Activated T-cell treated with anti-CD3 and anti-CD28 coated beads, Interleukin-2, amount 50 U/mL, for 72 hours (primary cell): ENCODE measurements around the gene SSX2B. TPM values are rescaled to one million over a fixed set of nuclear protein-coding genes. Genes with fewer than 3 reads are reported as not detected.
"Not testable (repeated sequence)": the region's sequence is repeated elsewhere in the genome, so short reads cannot be mapped to it uniquely, and the experiment has no call there.

Experiments used
- ATAC-seq, 2 donors: fragments of 150-1000 bp; cut with Tn5 transposase; replicated peaks in 1 of 2; 2 replicates each; pipeline ENCODE4 v1.10.0; 2021; ENCODE audit warnings: moderate library complexity in 2 of 2, mild to moderate bottlenecking in 1 of 2
- DNase-seq, 2 donors: peaks; one replicate each; pipeline ENCODE4 v3.0.0; 2021 to 2022; ENCODE audit warnings: mixed read lengths in 1 of 2
- H3K27ac Mint-ChIP-seq: one replicate; pipeline ENCODE4 v1.8.0; 2022; ENCODE audit warnings: mild to moderate bottlenecking, moderate library complexity, mixed read lengths
- H3K27me3 Mint-ChIP-seq: one replicate; pipeline ENCODE4 v1.8.0; 2022; ENCODE audit warnings: low read depth, mixed read lengths
- H3K36me3 Mint-ChIP-seq, 2 donors: one replicate each; pipeline ENCODE4 v1.8.0; 2022; ENCODE audit warnings: mixed read lengths in 2 of 2, mild to moderate bottlenecking in 1 of 2; ENCODE audit not compliant: insufficient read depth in 2 of 2
- H3K4me1 Mint-ChIP-seq: one replicate; pipeline ENCODE4 v1.8.0; 2022; ENCODE audit warnings: low read depth, mixed read lengths
- H3K4me3 Mint-ChIP-seq, 2 donors: one replicate each; pipeline ENCODE4 v1.8.0; 2022; ENCODE audit warnings: mild to moderate bottlenecking in 2 of 2, mixed read lengths in 2 of 2, moderate library complexity in 2 of 2
- H3K9me3 Mint-ChIP-seq, 2 donors: one replicate each; pipeline ENCODE4 v1.8.0; 2022; ENCODE audit warnings: mixed read lengths in 2 of 2
- total RNA-seq, 2 donors: library from RNA; stranded (reverse); gene quantifications; one replicate each; pipeline ENCODE4 v1.2.3, GENCODE V29; 2022

SSX2B gene
- not detected for total RNA-seq

GRCh38 chrX:52750952-52751351, at the start of gene SSX2B:
TSS of gene SSX2B (plus strand) at chrX:52751252. CDS start at chrX:52752681, 1,429 bp downstream.
- not testable (repeated sequence) for H3K27ac Mint-ChIP-seq, H3K4me3 Mint-ChIP-seq, H3K9me3 Mint-ChIP-seq, H3K36me3 Mint-ChIP-seq, DNase-seq, H3K27me3 Mint-ChIP-seq, ATAC-seq, H3K4me1 Mint-ChIP-seq

GRCh38 chrX:52707078-52707477, 44.0 kb upstream of the SSX2B start, which contains the start of gene SSX2:
TSS of gene SSX2 (minus strand) at chrX:52707178. CDS start at chrX:52705749, 1,429 bp downstream.
- H3K27me3 Mint-ChIP-seq, ATAC-seq, DNase-seq, H3K9me3 Mint-ChIP-seq, H3K4me1 Mint-ChIP-seq, H3K27ac Mint-ChIP-seq, H3K4me3 Mint-ChIP-seq, H3K36me3 Mint-ChIP-seq: not testable (repeated sequence)

DNA sequence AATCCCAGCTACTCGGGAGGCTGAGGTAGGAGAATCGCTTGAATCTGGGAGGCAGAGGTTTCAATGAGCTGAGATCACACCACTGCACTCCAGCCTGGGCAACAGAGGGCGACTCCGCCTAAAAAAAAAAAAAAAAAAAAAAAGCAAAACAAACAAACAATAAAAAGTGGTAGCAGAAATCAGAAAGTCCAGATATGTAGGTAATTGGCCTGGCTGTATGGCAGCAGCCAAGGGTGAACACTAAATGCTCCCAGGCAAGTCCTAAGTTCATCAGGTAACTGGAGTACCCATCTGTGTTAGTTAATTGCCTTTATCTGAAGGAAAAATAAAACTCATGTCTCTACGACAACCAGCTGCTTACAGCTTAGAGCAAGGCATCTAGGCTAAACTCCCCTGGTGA, 14.9 kb downstream of the SSX2B start:
- H3K36me3 Mint-ChIP-seq, ATAC-seq, H3K27ac Mint-ChIP-seq, H3K4me1 Mint-ChIP-seq, H3K9me3 Mint-ChIP-seq, DNase-seq, H3K27me3 Mint-ChIP-seq, H3K4me3 Mint-ChIP-seq: not testable (repeated sequence)

- H3K4me1 Mint-ChIP-seq, H3K36me3 Mint-ChIP-seq, H3K27me3 Mint-ChIP-seq, H3K9me3 Mint-ChIP-seq, H3K4me3 Mint-ChIP-seq, DNase-seq, H3K27ac Mint-ChIP-seq, ATAC-seq: not testable (repeated sequence)
Measured at GRCh38 chrX:52773504-52773903, 22.5 kb downstream of the SSX2B start.

GRCh38 chrX:52797327-52797726, 46.3 kb downstream of the SSX2B start, which contains the start of gene SPANXN5:
TSS of gene SPANXN5 (minus strand) at chrX:52797427. CDS start at chrX:52797348, 79 bp downstream.
- not testable (repeated sequence) for H3K36me3 Mint-ChIP-seq, H3K4me1 Mint-ChIP-seq, H3K4me3 Mint-ChIP-seq, H3K27ac Mint-ChIP-seq, DNase-seq, ATAC-seq, H3K9me3 Mint-ChIP-seq
- peaks cover 42% of the 10 kb centered on the region for H3K27me3 Mint-ChIP-seq

DNA sequence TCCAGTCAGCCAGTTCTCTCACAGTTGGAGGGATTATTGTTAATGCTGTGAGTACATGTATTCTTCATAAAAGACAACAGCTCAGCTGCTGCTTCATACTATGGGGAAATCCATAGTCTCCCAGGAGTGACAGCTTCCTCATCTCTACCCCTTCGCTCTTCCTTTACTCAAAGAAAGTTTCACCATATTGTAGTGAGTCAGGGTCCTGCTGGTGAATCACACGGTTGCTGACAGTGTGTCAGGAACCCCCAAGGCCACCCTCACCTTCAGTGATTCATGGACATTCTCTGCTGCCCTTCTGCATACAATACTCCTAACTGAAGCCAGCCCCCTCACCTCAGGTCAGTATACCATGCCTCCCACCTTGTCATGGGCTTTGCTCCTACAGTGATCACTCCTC, 53.8 kb downstream of the SSX2B start:
- ATAC-seq, H3K4me3 Mint-ChIP-seq, H3K4me1 Mint-ChIP-seq, H3K9me3 Mint-ChIP-seq, H3K36me3 Mint-ChIP-seq, DNase-seq, H3K27ac Mint-ChIP-seq: not testable (repeated sequence)
- H3K27me3 Mint-ChIP-seq, result peaks cover 36% of the 10 kb centered on the region

Other genes with a start within 250 kb of the SSX2B start
- gene XAGE1B, start 234.2 kb upstream of the SSX2B start, total RNA-seq, result not detected
- gene SSX7, start 96.4 kb upstream of the SSX2B start, total RNA-seq, result not detected
- not detected for gene SSX2, start 44.1 kb upstream of the SSX2B start, total RNA-seq
- not detected for gene SPANXN5, start 46.2 kb downstream of the SSX2B start, total RNA-seq
- not detected for gene XAGE5, start 60.0 kb downstream of the SSX2B start, total RNA-seq
- not detected for gene XAGE3, start 116.8 kb downstream of the SSX2B start, total RNA-seq
- gene FAM156B, start 146.1 kb downstream of the SSX2B start, total RNA-seq, result 10 to 100 TPM; 14.6 to 20.3 TPM
- 10 to 100 TPM; 23.2 to 23.8 TPM for gene FAM156A, start 207.3 kb downstream of the SSX2B start, total RNA-seq